Measurements from ENCODE around the gene CSMD2.

Gene CSMD2

DNA sequence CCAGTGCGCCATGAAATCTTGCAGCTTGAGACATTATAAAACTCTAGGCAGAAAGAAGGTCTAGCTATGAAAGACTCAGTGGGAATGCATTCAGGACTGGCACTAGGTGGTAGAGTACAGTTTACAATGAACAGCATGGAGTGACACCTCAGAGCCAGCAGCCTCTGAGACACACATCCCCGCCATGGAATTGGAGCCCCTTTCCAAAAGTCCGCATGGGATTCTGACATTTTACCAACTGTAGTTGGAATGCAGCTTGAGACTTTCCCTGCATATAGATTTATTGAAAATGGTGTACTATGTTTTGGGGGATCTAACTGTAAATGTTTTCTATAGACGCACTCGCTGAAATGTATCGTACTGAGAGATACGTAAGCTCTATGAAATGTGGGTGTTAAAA, 576.3 kb downstream of the CSMD2 start:
- Histone ChIP-seq H3K36me3 (ENCODE audit: low read length) (no peaks in the 10 kb centered on the region), H3K79me2 (ENCODE audit: insufficient read depth, low read length) (no peaks in the 10 kb centered on the region), H3K9me2 (replicated peaks; ENCODE audit: insufficient read depth, low read length) (no peaks in the 10 kb centered on the region), H2AFZ (ENCODE audit: low read depth, low read length, severe bottlenecking) (no peak overlapping the region), H3F3A (ENCODE audit: insufficient read depth) (no peaks in the 10 kb centered on the region), H3K27ac (ENCODE audit: low read depth, low read length) (no peak overlapping the region), H3K4me3 (ENCODE audit: insufficient read depth, low read length, poor library complexity, severe bottlenecking) (no peak overlapping the region), H3K4me2 (ENCODE audit: low read depth, low read length, poor library complexity, severe bottlenecking) (no peak overlapping the region), H4K20me1 (ENCODE audit: low read depth, low read length) (no peaks in the 10 kb centered on the region), H3K27me3 (ENCODE audit: low read length) (0 out of 2 replicates have a peak, but pooled peaks cover 3% of the 10 kb centered on the region), H3K9ac (ENCODE audit: low read length) (no peak overlapping the region), H3K9me3 (ENCODE audit: insufficient read depth, low read length) (no peaks in the 10 kb centered on the region)
- TF ChIP-seq EZH2phosphoT487 (conservative IDR thresholded peaks at IDR 0.05; ENCODE audit: low read length) = no peak
- TF ChIP-seq, protein P1, sequence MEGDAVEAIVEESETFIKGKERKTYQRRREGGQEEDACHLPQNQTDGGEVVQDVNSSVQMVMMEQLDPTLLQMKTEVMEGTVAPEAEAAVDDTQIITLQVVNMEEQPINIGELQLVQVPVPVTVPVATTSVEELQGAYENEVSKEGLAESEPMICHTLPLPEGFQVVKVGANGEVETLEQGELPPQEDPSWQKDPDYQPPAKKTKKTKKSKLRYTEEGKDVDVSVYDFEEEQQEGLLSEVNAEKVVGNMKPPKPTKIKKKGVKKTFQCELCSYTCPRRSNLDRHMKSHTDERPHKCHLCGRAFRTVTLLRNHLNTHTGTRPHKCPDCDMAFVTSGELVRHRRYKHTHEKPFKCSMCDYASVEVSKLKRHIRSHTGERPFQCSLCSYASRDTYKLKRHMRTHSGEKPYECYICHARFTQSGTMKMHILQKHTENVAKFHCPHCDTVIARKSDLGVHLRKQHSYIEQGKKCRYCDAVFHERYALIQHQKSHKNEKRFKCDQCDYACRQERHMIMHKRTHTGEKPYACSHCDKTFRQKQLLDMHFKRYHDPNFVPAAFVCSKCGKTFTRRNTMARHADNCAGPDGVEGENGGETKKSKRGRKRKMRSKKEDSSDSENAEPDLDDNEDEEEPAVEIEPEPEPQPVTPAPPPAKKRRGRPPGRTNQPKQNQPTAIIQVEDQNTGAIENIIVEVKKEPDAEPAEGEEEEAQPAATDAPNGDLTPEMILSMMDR (IDR thresholded peaks at IDR 0.05; ENCODE audit: insufficient read depth, low read length, poor library complexity, severe bottlenecking) = no peak

DNA sequence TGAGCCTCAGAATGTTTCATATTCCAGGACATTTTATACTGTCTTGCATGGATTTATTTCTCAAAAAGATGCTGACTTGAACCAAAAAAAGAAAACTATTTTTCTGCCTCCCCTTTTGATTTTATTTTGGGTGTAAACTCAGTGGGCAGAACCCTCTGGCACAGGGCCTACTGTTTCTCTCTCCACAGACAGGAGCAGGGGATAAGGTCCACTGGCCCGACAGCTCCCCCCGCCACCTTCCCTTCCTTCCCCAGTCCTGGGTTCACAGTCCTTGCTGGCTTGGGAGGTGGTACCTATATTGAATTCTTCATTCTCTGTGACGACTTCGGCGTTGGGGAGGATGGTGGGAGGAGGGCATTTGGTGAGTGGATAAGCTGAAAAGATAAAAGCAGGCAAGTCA, 578.2 kb downstream of the CSMD2 start:
- Histone ChIP-seq H3K27me3 (ENCODE audit: low read length) (0 out of 2 replicates have a peak, but pooled peaks cover 3% of the 10 kb centered on the region), H3K4me3 (ENCODE audit: insufficient read depth, low read length, poor library complexity, severe bottlenecking) (no peak overlapping the region), H2AFZ (ENCODE audit: low read depth, low read length, severe bottlenecking) (no peak overlapping the region), H3K9me2 (replicated peaks; ENCODE audit: insufficient read depth, low read length) (no peaks in the 10 kb centered on the region), H4K20me1 (ENCODE audit: low read depth, low read length) (no peaks in the 10 kb centered on the region), H3K4me2 (ENCODE audit: low read depth, low read length, poor library complexity, severe bottlenecking) (no peak overlapping the region), H3K79me2 (ENCODE audit: insufficient read depth, low read length) (no peaks in the 10 kb centered on the region), H3K9me3 (ENCODE audit: insufficient read depth, low read length) (no peaks in the 10 kb centered on the region), H3K36me3 (ENCODE audit: low read length) (no peaks in the 10 kb centered on the region), H3K9ac (ENCODE audit: low read length) (no peak overlapping the region), H3K27ac (ENCODE audit: low read depth, low read length) (no peak overlapping the region), H3F3A (ENCODE audit: insufficient read depth) (no peaks in the 10 kb centered on the region)
- TF ChIP-seq, protein P1 (IDR thresholded peaks at IDR 0.05; ENCODE audit: insufficient read depth, low read length, poor library complexity, severe bottlenecking) = no peak

DNA sequence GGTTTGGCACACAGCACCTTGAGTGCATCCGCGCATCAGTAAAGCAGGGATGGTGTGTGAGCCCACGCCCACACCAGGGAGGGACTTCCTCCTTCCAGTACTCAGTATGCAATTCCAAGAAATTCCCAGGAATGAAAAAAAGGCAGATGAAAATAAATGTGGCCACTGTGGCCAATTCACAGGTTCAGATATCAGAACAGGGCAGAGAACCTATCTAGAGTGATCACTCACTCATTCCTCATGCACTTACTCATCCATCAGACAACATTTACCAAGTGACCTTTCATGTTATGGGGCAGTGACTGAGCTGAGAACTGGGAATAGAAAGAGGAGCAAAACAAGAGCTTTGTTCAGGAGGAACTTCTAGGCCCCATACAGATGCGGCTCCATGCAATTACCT, 578.9 kb downstream of the CSMD2 start:
- H3K9me3 ChIP-seq (ENCODE audit: insufficient read depth, low read length) = no peaks in the 10 kb centered on the region
- H3K9me2 ChIP-seq (replicated peaks; ENCODE audit: insufficient read depth, low read length) = no peaks in the 10 kb centered on the region
- H3K79me2 ChIP-seq (ENCODE audit: insufficient read depth, low read length) = no peaks in the 10 kb centered on the region
- no peaks in the 10 kb centered on the region for H4K20me1 ChIP-seq (ENCODE audit: low read depth, low read length)
- TF ChIP-seq EZH2phosphoT487 (conservative IDR thresholded peaks at IDR 0.05; ENCODE audit: low read length) = no peak
- TF ChIP-seq, protein P1 (IDR thresholded peaks at IDR 0.05; ENCODE audit: insufficient read depth, low read length, poor library complexity, severe bottlenecking) = no peak
- 0 out of 2 replicates have a peak, but pooled peaks cover 3% of the 10 kb centered on the region for H3K27me3 ChIP-seq (ENCODE audit: low read length)
- no peak overlapping the region for H3K4me3 ChIP-seq (ENCODE audit: insufficient read depth, low read length, poor library complexity, severe bottlenecking)
- no peaks in the 10 kb centered on the region for H3F3A ChIP-seq (ENCODE audit: insufficient read depth)
- H3K36me3 ChIP-seq (ENCODE audit: low read length) = no peaks in the 10 kb centered on the region
- no peak overlapping the region for H3K9ac ChIP-seq (ENCODE audit: low read length)
- H2AFZ ChIP-seq (ENCODE audit: low read depth, low read length, severe bottlenecking) = no peak overlapping the region
- no peak overlapping the region for H3K4me2 ChIP-seq (ENCODE audit: low read depth, low read length, poor library complexity, severe bottlenecking)
- no peak overlapping the region for H3K27ac ChIP-seq (ENCODE audit: low read depth, low read length)
